ENCODE measurements around the gene TENM4. TPM values are rescaled to one million over a fixed set of nuclear protein-coding genes. Genes with fewer than 3 reads are reported as not detected.

Gene TENM4
- polyA plus RNA-seq, 1 of the 3 experiments (the other 2 are of a cell fraction), result 16.7 TPM

- H3K9me3 ChIP-seq, result no peaks in the 10 kb centered on the region
- H3K27me3 ChIP-seq (ENCODE audit: insufficient read depth), result no peaks in the 10 kb centered on the region
- H3K9ac ChIP-seq, result no peak overlapping the region
- H3K4me2 ChIP-seq, result 0 out of 2 replicates have a peak overlapping the region, but pooled peaks have one; percentile 31
- 82% methylated on average over 11 of the region's 11 CpGs for WGBS (ENCODE audit: low lambda C conversion rate)
- H3K4me3 ChIP-seq (ENCODE audit: low read depth in 2 of 2, low read length in 1 of 2), result no peak overlapping the region
- no peaks in the 10 kb centered on the region for H3K9me2 ChIP-seq
- DNase-seq, result no peak
- peaks cover 7% of the 10 kb centered on the region for H3F3A ChIP-seq (replicated peaks; ENCODE audit: insufficient read depth)
- ChIA-PET POLR2A (no interaction called here), CTCF (interaction anchor here (0.6 to 0.7 kb wide), 2 partner anchors 32 to 589 kb away, joined by 3 read pairs; no protein-coding TSS in a partner anchor)
- no peaks in the 10 kb centered on the region for H3K79me2 ChIP-seq (ENCODE audit: insufficient read depth)
- no peak for TF ChIP-seq NRF1 (IDR thresholded peaks at IDR 0.05; ENCODE audit: low read depth, low read length)
- TF ChIP-seq SIN3A (IDR thresholded peaks at IDR 0.05; ENCODE audit: borderline replicate concordance, low read depth, low read length), result no peak
- peak overlapping the region in 1 of 2 experiments; percentile 81; a peak in 1 of 4 replicates for H3K27ac ChIP-seq (ENCODE audit: low read depth in 2 of 2, low read length in 1 of 2)
- no peaks in the 10 kb centered on the region for H4K20me1 ChIP-seq (ENCODE audit: insufficient read depth)
- no peaks in the 10 kb centered on the region for H3K36me3 ChIP-seq (replicated peaks in 1 of 2; ENCODE audit: control insufficient read depth in 1 of 2, insufficient read depth in 2 of 2, low read length in 1 of 2)
- peaks cover 16 to 19% of the 10 kb centered on the region in 2 experiments; a peak in 2 of 4 replicates for H3K4me1 ChIP-seq (ENCODE audit: control insufficient read depth in 1 of 2, insufficient read depth in 2 of 2, low read depth in 1 of 2, low read length in 1 of 2)
- no peak overlapping the region for H2AFZ ChIP-seq (ENCODE audit: low read depth)
Observed at GRCh38 chr11:79236541-79236971, 204.3 kb downstream of the TENM4 start.

GRCh38 chr11:79235696-79236095, 205.1 kb downstream of the TENM4 start:
- no peak for TF ChIP-seq RAD21 (IDR thresholded peaks at IDR 0.05; ENCODE audit: low read length)
- TF ChIP-seq CHD2 (IDR thresholded peaks at IDR 0.05; ENCODE audit: low read length, partially characterized antibody), result no peak
- no peak for TF ChIP-seq POLR2AphosphoS5 (IDR thresholded peaks at IDR 0.05; ENCODE audit: low read depth, low read length)
- no peak for TF ChIP-seq ZBTB33 (IDR thresholded peaks at IDR 0.05; ENCODE audit: borderline replicate concordance, low read depth)
- no peak for TF ChIP-seq EP300 (IDR thresholded peaks at IDR 0.05; ENCODE audit: borderline replicate concordance in 1 of 2, low read depth in 1 of 2, low read length in 1 of 2)
- TF ChIP-seq JUND (IDR thresholded peaks at IDR 0.05), result no peak
- no peak for TF ChIP-seq REST (IDR thresholded peaks at IDR 0.05; ENCODE audit: low read depth, low read length)
- no peak for TF ChIP-seq MAX (IDR thresholded peaks at IDR 0.05; ENCODE audit: low read depth)
- TF ChIP-seq FOXJ3 (CRISPR knock-in tag; IDR thresholded peaks at IDR 0.05), result no peak
- TF ChIP-seq TAF1 (IDR thresholded peaks at IDR 0.05; ENCODE audit: borderline replicate concordance, low read depth, low read length), result no peak
- no peak for TF ChIP-seq RXRA (IDR thresholded peaks at IDR 0.05; ENCODE audit: borderline replicate concordance, low read depth)
- no peak for TF ChIP-seq FOXM1 (IDR thresholded peaks at IDR 0.05; ENCODE audit: low read depth)
- no peak for TF ChIP-seq YY1 (IDR thresholded peaks at IDR 0.05; ENCODE audit: low read depth)
- no peak overlapping the region for H3K27ac ChIP-seq (ENCODE audit: low read depth in 2 of 2, low read length in 1 of 2)

More at GRCh38 chr11:79235696-79236095, 205.1 kb downstream of the TENM4 start:
- Histone ChIP-seq H3K4me1 (ENCODE audit: control insufficient read depth in 1 of 2, insufficient read depth in 2 of 2, low read depth in 1 of 2, low read length in 1 of 2) (peaks cover 16% of the 10 kb centered on the region in 2 experiments; a peak in 2 of 4 replicates), H3K4me3 (ENCODE audit: low read depth in 2 of 2, low read length in 1 of 2) (no peak overlapping the region), H3K9me3 (no peaks in the 10 kb centered on the region), H3K27me3 (ENCODE audit: insufficient read depth) (no peaks in the 10 kb centered on the region), H2AFZ (ENCODE audit: low read depth) (no peak overlapping the region), H3K79me2 (ENCODE audit: insufficient read depth) (no peaks in the 10 kb centered on the region), H3K36me3 (replicated peaks in 1 of 2; ENCODE audit: control insufficient read depth in 1 of 2, insufficient read depth in 2 of 2, low read length in 1 of 2) (no peaks in the 10 kb centered on the region), H3F3A (replicated peaks; ENCODE audit: insufficient read depth) (peaks cover 7% of the 10 kb centered on the region), H3K4me2 (no peak overlapping the region), H3K9ac (no peak overlapping the region), H3K9me2 (no peaks in the 10 kb centered on the region), H4K20me1 (ENCODE audit: insufficient read depth) (no peaks in the 10 kb centered on the region)
- WGBS (ENCODE audit: low lambda C conversion rate), result 94% methylated on average over 6 of the region's 6 CpGs
- no peak for DNase-seq
- CTCF ChIA-PET, result interaction anchor here (0.7 to 1.0 kb wide), 2 partner anchors 10 to 15 kb away, joined by 3 to 4 read pairs; no protein-coding TSS in a partner anchor
- POLR2A ChIA-PET, result no interaction called here

Measured in SK-N-SH (cell line).